TTC549 (cell line): Measurements from ENCODE around the gene KRT85.
"Not testable (repeated sequence)": the region's sequence is repeated elsewhere in the genome, so short reads cannot be mapped to it uniquely, and the experiment has no call there.

Source experiments
- FAIRE-seq: peaks from 2 replicates; lab custom pipeline; 2012; peaks lifted over from hg19 to GRCh38; lab: Jason Lieb, UNC

The KRT85 gene

GRCh38 chr12:52366738-52367485 is at the start of gene KRT85:
Gene KRT85 (minus strand): TSS chr12:52367481. CDS start chr12:52367405, 76 bp downstream.
- no peak for FAIRE-seq

- FAIRE-seq, result no peak
Observed at GRCh38 chr12:52416795-52417194, 49.5 kb upstream of the KRT85 start.

GRCh38 chr12:52415870-52416750 is 48.8 kb upstream of the KRT85 start:
- FAIRE-seq, result no peak

GRCh38 chr12:52414936-52415335 is 47.7 kb upstream of the KRT85 start:
- FAIRE-seq, result no peak

GRCh38 chr12:52413782-52414345 is 46.6 kb upstream of the KRT85 start:
- no peak for FAIRE-seq

- FAIRE-seq, result no peak
Observed at GRCh38 chr12:52413202-52413601, 45.9 kb upstream of the KRT85 start.

- no peak for FAIRE-seq
Observed at GRCh38 chr12:52411815-52412214, 44.5 kb upstream of the KRT85 start.

GRCh38 chr12:52410589-52411248 is 43.4 kb upstream of the KRT85 start:
- FAIRE-seq, result not testable (repeated sequence)

GRCh38 chr12:52407918-52408317 is 40.6 kb upstream of the KRT85 start:
- FAIRE-seq, result no peak

- FAIRE-seq, result no peak
Observed at GRCh38 chr12:52405922-52406385, 38.7 kb upstream of the KRT85 start, which contains the start of gene KRT82. Gene KRT82 (minus strand): TSS chr12:52406335. CDS start chr12:52406277, 58 bp downstream.

- no peak for FAIRE-seq
Observed at GRCh38 chr12:52404951-52405350, 37.7 kb upstream of the KRT85 start.

GRCh38 chr12:52403561-52403960 is 36.3 kb upstream of the KRT85 start:
- FAIRE-seq, result no peak

- no peak for FAIRE-seq
Observed at GRCh38 chr12:52402873-52403540, 35.7 kb upstream of the KRT85 start.

- no peak for FAIRE-seq
Observed at GRCh38 chr12:52402377-52402776, 35.1 kb upstream of the KRT85 start.

- no peak for FAIRE-seq
Observed at GRCh38 chr12:52401926-52402325, 34.6 kb upstream of the KRT85 start.

- no peak for FAIRE-seq
Observed at GRCh38 chr12:52401526-52401925, 34.2 kb upstream of the KRT85 start.

GRCh38 chr12:52400906-52401305 is 33.6 kb upstream of the KRT85 start:
- FAIRE-seq, result no peak

GRCh38 chr12:52399756-52400155 is 32.5 kb upstream of the KRT85 start:
- no peak for FAIRE-seq

- no peak for FAIRE-seq
Observed at GRCh38 chr12:52398176-52398575, 30.9 kb upstream of the KRT85 start.

GRCh38 chr12:52396656-52397055 is 29.4 kb upstream of the KRT85 start:
- FAIRE-seq, result no peak

GRCh38 chr12:52395761-52396434 is 28.6 kb upstream of the KRT85 start:
- FAIRE-seq, result no peak
